A549 (cell line): ENCODE results near the gene POLR3G. TPM values are rescaled to one million over a fixed set of nuclear protein-coding genes. Genes with fewer than 3 reads are reported as not detected.

Experiments
- ATAC-seq, 2 experiments: fragments of 200-7000 bp in 1 of 2; fragments of >200 bp in 1 of 2; cut with Nextera tagmentation in 1 of 2; cut with Tn5 transposase in 1 of 2; 3 replicates each; pipeline versions ENCODE4 v1.8.0 to v1.9.1; 2018 to 2020; ENCODE audit warnings: mild to moderate bottlenecking in 1 of 2, moderate library complexity in 1 of 2
- CTCF ChIA-PET: fragments of 300-600 bp; sonication (Branson Sonifier 250); formaldehyde crosslinking; extraction: SDS; loops from one replicate; lab custom pipeline; 2021; ENCODE audit warnings: antibody characterized with exemption, inconsistent platforms; lab: Yijun Ruan, JAX
- POLR2A ChIA-PET: fragments of 350-600 bp; formaldehyde crosslinking; extraction: SDS; loops from one replicate; lab custom pipeline; 2021; ENCODE audit warnings: antibody characterized with exemption, inconsistent platforms; lab: Yijun Ruan, JAX
- DNase-seq, 2 experiments: peaks; one replicate each; pipeline versions ENCODE4 v3.0.0 to v3.0.0-alpha.2; 2011 to 2016; ENCODE audit warnings: low read depth in 1 of 2, low spot score in 1 of 2
- FAIRE-seq: peaks from 2 replicates; lab custom pipeline; 2011; peaks lifted over from hg19 to GRCh38; lab: Jason Lieb, UNC
- H3K27ac ChIP-seq, 2 experiments: fragments of >200 bp; sonication (Bioruptor Twin); formaldehyde crosslinking; 3 replicates each; pipeline ENCODE4 v1.5.1; 2016 to 2017
- H3K4me1 ChIP-seq: fragments of >200 bp; sonication (Bioruptor Twin); formaldehyde crosslinking; 3 replicates; pipeline ENCODE4 v1.6.1; 2016
- H3K4me2 ChIP-seq: fragments of >200 bp; sonication (Bioruptor Twin); formaldehyde crosslinking; 3 replicates; pipeline ENCODE4 v1.6.1; 2016
- H3K4me3 ChIP-seq: fragments of >200 bp; sonication (Bioruptor Twin); formaldehyde crosslinking; 3 replicates; pipeline ENCODE4 v1.5.1; 2016
- H3K9me3 ChIP-seq: fragments of >200 bp; sonication (Bioruptor Twin); formaldehyde crosslinking; 3 replicates; pipeline ENCODE4 v1.6.1; 2016
- BHLHE40 ChIP-seq: IDR thresholded peaks from 2 replicates; pipeline ENCODE4 v1.6.1; 2012; ENCODE audit warnings: low read depth, low read length, inconsistent platforms
- CBX2 ChIP-seq: fragments of 200-600 bp; sonication (generic); IDR thresholded peaks from 2 replicates; pipeline ENCODE4 v1.6.1; 2016; ENCODE audit warnings: low read depth, mild to moderate bottlenecking, borderline replicate concordance
- CHD4 ChIP-seq: fragments of 200-600 bp; sonication (generic); IDR thresholded peaks from 2 replicates; pipeline ENCODE4 v1.6.1; 2016; ENCODE audit warnings: antibody characterized with exemption, mild to moderate bottlenecking, borderline replicate concordance
- EHMT2 ChIP-seq: fragments of 200-600 bp; sonication (generic); IDR thresholded peaks from 2 replicates; pipeline ENCODE4 v1.6.1; 2016; ENCODE audit warnings: antibody characterized with exemption, low read depth, mild to moderate bottlenecking, moderate library complexity
- EP300 ChIP-seq, 2 experiments: fragments of >200 bp; sonication (Bioruptor Twin); formaldehyde crosslinking; IDR thresholded peaks; 2 replicates in 1 of 2; 3 replicates in 1 of 2; pipeline ENCODE4 v1.6.1; 2016 to 2017
- FOSL2 ChIP-seq, 2 experiments: fragments of 450-650 bp in 1 of 2; fragments of >200 bp in 1 of 2; sonication (Bioruptor Twin) in 1 of 2; formaldehyde crosslinking; IDR thresholded peaks; 2 replicates each; pipeline versions ENCODE4 v1.5.0 to v1.6.1; 2016 to 2020; ENCODE audit warnings: mild to moderate bottlenecking in 1 of 2, moderate library complexity in 1 of 2
- HDAC2 ChIP-seq: fragments of 200-600 bp; sonication (generic); IDR thresholded peaks from 2 replicates; pipeline ENCODE4 v1.6.1; 2016
- HOXB5 ChIP-seq: fragments of 250-450 bp; sonication (Bioruptor Pico); IDR thresholded peaks from 2 replicates; pipeline ENCODE4 v1.5.0; 2020; ENCODE audit warnings: mild to moderate bottlenecking, moderate library complexity
- JUN ChIP-seq, 2 experiments: fragments of >200 bp; sonication (Bioruptor Twin); formaldehyde crosslinking; IDR thresholded peaks; 2 replicates in 1 of 2; 3 replicates in 1 of 2; pipeline ENCODE4 v1.6.1; 2016 to 2017
- MAZ ChIP-seq: fragments of 150-350 bp; IDR thresholded peaks from 2 replicates; pipeline ENCODE4 v1.6.1; 2014; ENCODE audit warnings: antibody characterized with exemption, low read depth, low read length, borderline replicate concordance
- NPAS2 ChIP-seq: fragments of 250-450 bp; sonication (Bioruptor Pico); IDR thresholded peaks from 2 replicates; pipeline ENCODE4 v1.8.0; 2022; ENCODE audit warnings: mild to moderate bottlenecking, moderate library complexity, borderline replicate concordance
- PHF8 ChIP-seq: fragments of 200-600 bp; sonication (generic); IDR thresholded peaks from 2 replicates; pipeline ENCODE4 v1.6.1; 2016; ENCODE audit warnings: low read depth, mild to moderate bottlenecking, antibody characterized with exemption, moderate library complexity, borderline replicate concordance
- TFCP2L1 ChIP-seq: fragments of 250-450 bp; sonication (Bioruptor Pico); IDR thresholded peaks from 2 replicates; pipeline ENCODE4 v1.5.0; 2021; ENCODE audit warnings: mild to moderate bottlenecking
- ZSCAN20 ChIP-seq: fragments of 250-450 bp; sonication (Bioruptor Pico); IDR thresholded peaks from 2 replicates; pipeline ENCODE4 v1.8.0; 2022; ENCODE audit warnings: mild to moderate bottlenecking, moderate library complexity
- WGBS: methylation state at CpG from one replicate; pipeline ENCODE4 v1.1.6; 2017; ENCODE audit errors: missing lambda C conversion rate; 5-methylcytosine and 5-hydroxymethylcytosine counted together
- polyA plus RNA-seq, 4 experiments: library from polyadenylated mRNA; depleted of rRNA in 3 of 4; stranded (reverse); fragments of >200 nt; fragmentation: RNase III in 1 of 4; extraction: RNeasy Plus Mini Kit Qiagen cat#74134 plus additional on column Dnase treatment in 1 of 4; gene quantifications; 2 replicates in 3 of 4; 3 replicates in 1 of 4; pipeline ENCODE4 v1.2.3, GENCODE V29; 2011 to 2017
- TF ChIP-seq, protein P1 (sequence below): fragments of >200 bp; sonication (Bioruptor Twin); formaldehyde crosslinking; IDR thresholded peaks from 3 replicates; pipeline ENCODE4 v1.5.1; 2016
- TF ChIP-seq, protein P2 (sequence below): fragments of >200 bp; sonication (Bioruptor Twin); formaldehyde crosslinking; IDR thresholded peaks from 3 replicates; pipeline ENCODE4 v1.6.1; 2016
- TF ChIP-seq, protein P3 (sequence below): fragments of 250-450 bp; sonication (Bioruptor Pico); IDR thresholded peaks from 2 replicates; pipeline ENCODE4 v1.5.0; 2021; ENCODE audit warnings: mild to moderate bottlenecking, moderate library complexity, borderline replicate concordance
- TF ChIP-seq, protein P4 (sequence below): fragments of 200-600 bp; sonication (generic); IDR thresholded peaks from 2 replicates; pipeline ENCODE4 v1.6.1; 2016; ENCODE audit warnings: antibody characterized with exemption, mild to moderate bottlenecking, moderate library complexity

POLR3G gene
- polyA plus RNA-seq, 2 of the 4 experiments (the other 2 are of a cell fraction) = 11.7 to 22.6 TPM

DNA sequence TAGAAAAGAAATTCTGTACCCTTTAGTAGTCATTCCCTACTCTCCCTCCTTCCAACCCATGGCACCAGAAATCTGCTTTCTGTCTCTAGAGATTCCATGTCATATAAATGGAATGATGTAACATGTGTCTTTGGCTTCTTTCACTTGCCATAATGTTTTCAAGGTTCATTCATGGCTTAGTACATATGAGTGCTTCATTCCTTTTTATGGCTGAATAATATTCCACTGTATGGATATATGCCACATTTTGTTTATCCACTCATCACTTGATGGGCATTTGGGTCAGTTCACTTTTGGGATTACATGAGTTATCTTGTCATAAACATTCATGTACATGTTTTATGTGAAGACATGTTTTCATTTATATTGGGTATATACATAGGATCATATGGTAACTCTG is 19.4 kb downstream of the POLR3G start (continued):
- TF ChIP-seq, protein P1, sequence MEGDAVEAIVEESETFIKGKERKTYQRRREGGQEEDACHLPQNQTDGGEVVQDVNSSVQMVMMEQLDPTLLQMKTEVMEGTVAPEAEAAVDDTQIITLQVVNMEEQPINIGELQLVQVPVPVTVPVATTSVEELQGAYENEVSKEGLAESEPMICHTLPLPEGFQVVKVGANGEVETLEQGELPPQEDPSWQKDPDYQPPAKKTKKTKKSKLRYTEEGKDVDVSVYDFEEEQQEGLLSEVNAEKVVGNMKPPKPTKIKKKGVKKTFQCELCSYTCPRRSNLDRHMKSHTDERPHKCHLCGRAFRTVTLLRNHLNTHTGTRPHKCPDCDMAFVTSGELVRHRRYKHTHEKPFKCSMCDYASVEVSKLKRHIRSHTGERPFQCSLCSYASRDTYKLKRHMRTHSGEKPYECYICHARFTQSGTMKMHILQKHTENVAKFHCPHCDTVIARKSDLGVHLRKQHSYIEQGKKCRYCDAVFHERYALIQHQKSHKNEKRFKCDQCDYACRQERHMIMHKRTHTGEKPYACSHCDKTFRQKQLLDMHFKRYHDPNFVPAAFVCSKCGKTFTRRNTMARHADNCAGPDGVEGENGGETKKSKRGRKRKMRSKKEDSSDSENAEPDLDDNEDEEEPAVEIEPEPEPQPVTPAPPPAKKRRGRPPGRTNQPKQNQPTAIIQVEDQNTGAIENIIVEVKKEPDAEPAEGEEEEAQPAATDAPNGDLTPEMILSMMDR = no peak
- TF ChIP-seq, protein P2, sequence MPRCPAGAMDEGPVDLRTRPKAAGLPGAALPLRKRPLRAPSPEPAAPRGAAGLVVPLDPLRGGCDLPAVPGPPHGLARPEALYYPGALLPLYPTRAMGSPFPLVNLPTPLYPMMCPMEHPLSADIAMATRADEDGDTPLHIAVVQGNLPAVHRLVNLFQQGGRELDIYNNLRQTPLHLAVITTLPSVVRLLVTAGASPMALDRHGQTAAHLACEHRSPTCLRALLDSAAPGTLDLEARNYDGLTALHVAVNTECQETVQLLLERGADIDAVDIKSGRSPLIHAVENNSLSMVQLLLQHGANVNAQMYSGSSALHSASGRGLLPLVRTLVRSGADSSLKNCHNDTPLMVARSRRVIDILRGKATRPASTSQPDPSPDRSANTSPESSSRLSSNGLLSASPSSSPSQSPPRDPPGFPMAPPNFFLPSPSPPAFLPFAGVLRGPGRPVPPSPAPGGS = no peak
- TF ChIP-seq BHLHE40 = no peak
- TF ChIP-seq, protein P3, sequence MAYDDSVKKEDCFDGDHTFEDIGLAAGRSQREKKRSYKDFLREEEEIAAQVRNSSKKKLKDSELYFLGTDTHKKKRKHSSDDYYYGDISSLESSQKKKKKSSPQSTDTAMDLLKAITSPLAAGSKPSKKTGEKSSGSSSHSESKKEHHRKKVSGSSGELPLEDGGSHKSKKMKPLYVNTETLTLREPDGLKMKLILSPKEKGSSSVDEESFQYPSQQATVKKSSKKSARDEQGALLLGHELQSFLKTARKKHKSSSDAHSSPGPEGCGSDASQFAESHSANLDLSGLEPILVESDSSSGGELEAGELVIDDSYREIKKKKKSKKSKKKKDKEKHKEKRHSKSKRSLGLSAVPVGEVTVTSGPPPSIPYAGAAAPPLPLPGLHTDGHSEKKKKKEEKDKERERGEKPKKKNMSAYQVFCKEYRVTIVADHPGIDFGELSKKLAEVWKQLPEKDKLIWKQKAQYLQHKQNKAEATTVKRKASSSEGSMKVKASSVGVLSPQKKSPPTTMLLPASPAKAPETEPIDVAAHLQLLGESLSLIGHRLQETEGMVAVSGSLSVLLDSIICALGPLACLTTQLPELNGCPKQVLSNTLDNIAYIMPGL (CRISPR knock-in tag) = no peak

DNA sequence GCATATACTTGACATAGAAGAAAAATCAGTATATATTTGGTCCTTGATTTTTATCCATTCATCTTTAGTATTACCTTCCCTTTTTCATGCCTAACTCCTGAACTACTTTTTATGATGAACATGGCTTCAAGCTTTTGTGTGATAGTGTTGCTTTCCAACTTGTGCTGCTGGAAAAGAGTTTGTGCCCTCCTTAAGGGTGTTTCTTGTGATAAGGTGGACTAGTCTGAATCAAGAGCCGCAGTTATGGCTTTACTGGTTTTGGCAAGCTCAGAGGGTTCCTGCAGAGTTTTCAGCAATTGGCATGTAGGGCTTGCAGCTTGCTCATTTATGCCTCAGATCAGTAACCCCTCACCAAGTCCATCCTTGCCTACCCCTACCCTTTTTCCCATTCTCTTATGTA is 20.5 kb downstream of the POLR3G start:
- ChIA-PET CTCF (no interaction called here), POLR2A (no interaction called here)
- no peak for TF ChIP-seq JUN (IDR thresholded peaks at IDR 0.05)
- TF ChIP-seq CHD4 = no peak
- TF ChIP-seq FOSL2 (IDR thresholded peaks at IDR 0.05) = no peak
- TF ChIP-seq FOSL2 (CRISPR knock-in tag; IDR thresholded peaks at IDR 0.05) = no peak
- TF ChIP-seq, protein P4, sequence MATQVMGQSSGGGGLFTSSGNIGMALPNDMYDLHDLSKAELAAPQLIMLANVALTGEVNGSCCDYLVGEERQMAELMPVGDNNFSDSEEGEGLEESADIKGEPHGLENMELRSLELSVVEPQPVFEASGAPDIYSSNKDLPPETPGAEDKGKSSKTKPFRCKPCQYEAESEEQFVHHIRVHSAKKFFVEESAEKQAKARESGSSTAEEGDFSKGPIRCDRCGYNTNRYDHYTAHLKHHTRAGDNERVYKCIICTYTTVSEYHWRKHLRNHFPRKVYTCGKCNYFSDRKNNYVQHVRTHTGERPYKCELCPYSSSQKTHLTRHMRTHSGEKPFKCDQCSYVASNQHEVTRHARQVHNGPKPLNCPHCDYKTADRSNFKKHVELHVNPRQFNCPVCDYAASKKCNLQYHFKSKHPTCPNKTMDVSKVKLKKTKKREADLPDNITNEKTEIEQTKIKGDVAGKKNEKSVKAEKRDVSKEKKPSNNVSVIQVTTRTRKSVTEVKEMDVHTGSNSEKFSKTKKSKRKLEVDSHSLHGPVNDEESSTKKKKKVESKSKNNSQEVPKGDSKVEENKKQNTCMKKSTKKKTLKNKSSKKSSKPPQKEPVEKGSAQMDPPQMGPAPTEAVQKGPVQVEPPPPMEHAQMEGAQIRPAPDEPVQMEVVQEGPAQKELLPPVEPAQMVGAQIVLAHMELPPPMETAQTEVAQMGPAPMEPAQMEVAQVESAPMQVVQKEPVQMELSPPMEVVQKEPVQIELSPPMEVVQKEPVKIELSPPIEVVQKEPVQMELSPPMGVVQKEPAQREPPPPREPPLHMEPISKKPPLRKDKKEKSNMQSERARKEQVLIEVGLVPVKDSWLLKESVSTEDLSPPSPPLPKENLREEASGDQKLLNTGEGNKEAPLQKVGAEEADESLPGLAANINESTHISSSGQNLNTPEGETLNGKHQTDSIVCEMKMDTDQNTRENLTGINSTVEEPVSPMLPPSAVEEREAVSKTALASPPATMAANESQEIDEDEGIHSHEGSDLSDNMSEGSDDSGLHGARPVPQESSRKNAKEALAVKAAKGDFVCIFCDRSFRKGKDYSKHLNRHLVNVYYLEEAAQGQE = no peak
- no peak for TF ChIP-seq HDAC2
- no peak for TF ChIP-seq CBX2
- TF ChIP-seq MAZ = no peak
- TF ChIP-seq PHF8 = no peak
- TF ChIP-seq NPAS2 = no peak
- TF ChIP-seq EHMT2 = no peak
- no peak for TF ChIP-seq TFCP2L1 (CRISPR knock-in tag)
- TF ChIP-seq HOXB5 = no peak
- no peak for TF ChIP-seq BHLHE40
- TF ChIP-seq EP300 (IDR thresholded peaks at IDR 0.05) = no peak
- no peak for TF ChIP-seq ZSCAN20 (CRISPR knock-in tag)
- ATAC-seq (no peak), FAIRE-seq (no peak), DNase-seq (no peak)
- H3K4me3 ChIP-seq = no peak overlapping the region
- 95% methylated on average over 1 of the region's 1 CpG for WGBS
- H3K4me2 ChIP-seq = no peak overlapping the region
- H3K9me3 ChIP-seq = no peaks in the 10 kb centered on the region
- H3K27ac ChIP-seq = no peak overlapping the region
- no peaks in the 10 kb centered on the region for H3K4me1 ChIP-seq
